Uterus (tissue), 2 donors: Measurements from ENCODE around the gene KRTAP10-12.

ENCODE experiments used
- POLR2A ChIP-seq, 2 donors: fragments of 450-650 bp; IDR thresholded peaks; one replicate each; pipeline ENCODE4 v1.6.1; 2016; ENCODE audit warnings: antibody characterized with exemption in 2 of 2, mild to moderate bottlenecking in 1 of 2, moderate library complexity in 1 of 2
- TF ChIP-seq, protein P1 (sequence below), 4 experiments: fragments of 200-600 bp in 2 of 4; fragments of 450-650 bp in 2 of 4; sonication (generic) in 2 of 4; IDR thresholded peaks; one replicate each; pipeline ENCODE4 v1.5.1; 2016 to 2019; ENCODE audit warnings: antibody characterized with exemption in 4 of 4, mild to moderate bottlenecking in 2 of 4, moderate library complexity in 1 of 4

DNA sequence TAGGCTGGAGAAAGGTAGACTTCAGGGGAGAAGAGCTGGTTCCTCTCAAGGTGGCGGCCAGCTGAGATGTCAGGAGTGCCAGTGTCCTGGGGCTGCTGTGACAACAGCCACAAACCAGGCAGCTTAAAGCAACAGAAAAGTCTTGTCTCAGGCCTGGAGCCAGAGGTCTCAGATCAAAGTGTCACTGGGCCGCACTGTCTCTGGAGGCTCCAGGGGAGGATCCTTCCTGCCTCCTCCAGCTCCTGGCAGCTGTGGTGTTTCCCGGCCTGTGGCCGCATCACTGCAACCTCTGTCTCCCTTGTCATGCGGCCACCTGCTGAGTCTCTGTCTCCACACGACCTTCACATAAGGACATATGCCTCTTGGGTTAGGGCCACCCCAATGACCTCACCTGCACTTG lies 38.8 kb downstream of the KRTAP10-12 start:
- TF ChIP-seq, protein P1, sequence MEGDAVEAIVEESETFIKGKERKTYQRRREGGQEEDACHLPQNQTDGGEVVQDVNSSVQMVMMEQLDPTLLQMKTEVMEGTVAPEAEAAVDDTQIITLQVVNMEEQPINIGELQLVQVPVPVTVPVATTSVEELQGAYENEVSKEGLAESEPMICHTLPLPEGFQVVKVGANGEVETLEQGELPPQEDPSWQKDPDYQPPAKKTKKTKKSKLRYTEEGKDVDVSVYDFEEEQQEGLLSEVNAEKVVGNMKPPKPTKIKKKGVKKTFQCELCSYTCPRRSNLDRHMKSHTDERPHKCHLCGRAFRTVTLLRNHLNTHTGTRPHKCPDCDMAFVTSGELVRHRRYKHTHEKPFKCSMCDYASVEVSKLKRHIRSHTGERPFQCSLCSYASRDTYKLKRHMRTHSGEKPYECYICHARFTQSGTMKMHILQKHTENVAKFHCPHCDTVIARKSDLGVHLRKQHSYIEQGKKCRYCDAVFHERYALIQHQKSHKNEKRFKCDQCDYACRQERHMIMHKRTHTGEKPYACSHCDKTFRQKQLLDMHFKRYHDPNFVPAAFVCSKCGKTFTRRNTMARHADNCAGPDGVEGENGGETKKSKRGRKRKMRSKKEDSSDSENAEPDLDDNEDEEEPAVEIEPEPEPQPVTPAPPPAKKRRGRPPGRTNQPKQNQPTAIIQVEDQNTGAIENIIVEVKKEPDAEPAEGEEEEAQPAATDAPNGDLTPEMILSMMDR (IDR thresholded peaks at IDR 0.05): no peak
- TF ChIP-seq POLR2A (IDR thresholded peaks at IDR 0.05): no peak
